HL-60/S4 treated with phorbol 12-myristate 13-acetate at 8.2 ng/mL for 4 days and 3 days (cell line): Measurements from ENCODE around the gene SEPHS1.
"Not testable (repeated sequence)": the region's sequence is repeated elsewhere in the genome, so short reads cannot be mapped to it uniquely, and the experiment has no call there.

Source experiments
- in situ Hi-C: fragments of 300-500 bp; cut with MboI; formaldehyde crosslinking; loops from 2 replicates; pipeline ENCODE4 v1.15.0; 2022; ENCODE audit warnings: low sequenced_read_pairs

The SEPHS1 gene

DNA sequence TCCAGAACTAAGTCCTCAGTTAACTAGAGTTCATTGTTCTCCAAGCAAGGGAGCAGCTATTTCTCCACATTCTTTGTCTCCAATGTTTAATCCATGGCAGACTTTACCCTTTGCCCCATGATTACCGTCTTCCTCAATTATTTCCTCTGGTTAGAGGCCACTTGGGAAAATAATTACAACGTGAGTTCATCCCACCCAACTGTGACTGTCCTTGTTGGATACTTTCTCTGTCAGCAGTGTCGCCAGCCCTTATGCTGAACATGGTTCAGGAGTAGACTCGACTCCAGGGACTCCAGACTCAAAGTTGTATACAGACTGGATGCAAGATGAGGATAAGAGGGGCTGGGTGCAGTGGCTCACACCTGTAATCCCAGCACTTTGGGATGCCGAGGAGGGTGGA lies 17.1 kb upstream of the SEPHS1 start:
- in situ Hi-C loops, result no loop called here

GRCh38 chr10:13360587-13360986 lies 12.5 kb upstream of the SEPHS1 start:
- in situ Hi-C loops, result no loop called here

DNA sequence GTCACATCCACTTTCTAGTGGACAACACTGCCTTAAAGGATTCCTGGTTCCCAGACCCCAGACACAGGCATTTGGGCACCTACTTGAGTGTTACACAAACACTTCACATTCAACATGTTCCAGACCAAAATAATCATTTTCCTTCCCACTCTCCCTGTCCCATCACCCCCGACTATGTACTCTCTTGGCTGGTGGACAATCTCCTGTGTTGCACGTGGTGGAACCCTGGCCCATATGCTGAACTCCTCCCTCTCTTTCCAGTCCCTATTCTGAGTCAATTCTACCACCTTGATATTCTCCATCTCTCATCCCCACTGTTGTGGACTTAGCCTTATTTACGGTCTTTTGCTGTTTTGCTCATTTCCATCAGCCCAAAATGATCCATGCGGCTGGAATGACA lies 8.3 kb upstream of the SEPHS1 start:
- in situ Hi-C loops, result no loop called here

- in situ Hi-C loops, result no loop called here
These were observed 6.7 kb upstream of the SEPHS1 start for GRCh38 chr10:13354783-13355182.

- in situ Hi-C loops, result no loop called here
These were observed 4.4 kb upstream of the SEPHS1 start for GRCh38 chr10:13352519-13352918.

GRCh38 chr10:13351340-13351915 lies 3.3 kb upstream of the SEPHS1 start:
- in situ Hi-C loops, result no loop called here

DNA sequence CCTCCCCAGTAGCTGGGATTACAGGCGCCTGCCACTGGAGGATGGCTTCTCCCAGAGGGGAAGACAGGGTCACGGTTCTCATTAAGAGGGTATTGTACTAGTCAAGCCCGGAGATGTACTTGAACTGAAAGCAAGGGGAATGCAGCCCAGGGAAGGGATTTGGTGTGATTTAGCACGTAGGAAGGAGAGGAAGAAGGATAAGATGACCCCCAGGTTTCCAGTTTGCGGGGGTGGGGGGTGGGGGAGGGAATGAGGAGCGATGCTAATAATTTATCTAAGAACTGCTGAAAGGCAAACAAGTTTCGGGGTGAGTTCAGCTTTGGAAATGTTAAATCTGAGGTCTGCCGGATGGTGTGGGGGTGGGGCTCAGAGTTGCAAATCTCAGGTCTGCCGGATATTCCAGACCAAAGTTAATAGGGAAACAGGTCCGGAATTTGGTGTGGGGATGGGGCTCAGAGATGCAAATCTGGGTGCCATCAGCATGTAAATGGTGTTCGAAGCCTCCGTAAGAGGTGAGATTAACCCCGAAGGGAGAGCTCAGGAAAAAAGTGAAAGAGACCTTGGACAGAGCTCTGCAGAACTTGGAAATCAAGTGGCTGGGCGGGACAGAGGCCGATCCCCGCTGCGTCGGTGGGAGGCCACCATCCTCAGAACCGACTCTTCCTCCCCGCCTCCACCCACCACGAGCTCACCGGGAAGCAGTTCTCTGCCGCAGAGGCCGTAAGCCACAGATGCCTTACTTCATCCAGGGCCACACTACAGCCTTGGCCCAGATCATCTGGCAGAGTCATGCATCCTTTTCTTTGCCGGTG lies 1.6 kb upstream of the SEPHS1 start:
- in situ Hi-C loops, result no loop called here

DNA sequence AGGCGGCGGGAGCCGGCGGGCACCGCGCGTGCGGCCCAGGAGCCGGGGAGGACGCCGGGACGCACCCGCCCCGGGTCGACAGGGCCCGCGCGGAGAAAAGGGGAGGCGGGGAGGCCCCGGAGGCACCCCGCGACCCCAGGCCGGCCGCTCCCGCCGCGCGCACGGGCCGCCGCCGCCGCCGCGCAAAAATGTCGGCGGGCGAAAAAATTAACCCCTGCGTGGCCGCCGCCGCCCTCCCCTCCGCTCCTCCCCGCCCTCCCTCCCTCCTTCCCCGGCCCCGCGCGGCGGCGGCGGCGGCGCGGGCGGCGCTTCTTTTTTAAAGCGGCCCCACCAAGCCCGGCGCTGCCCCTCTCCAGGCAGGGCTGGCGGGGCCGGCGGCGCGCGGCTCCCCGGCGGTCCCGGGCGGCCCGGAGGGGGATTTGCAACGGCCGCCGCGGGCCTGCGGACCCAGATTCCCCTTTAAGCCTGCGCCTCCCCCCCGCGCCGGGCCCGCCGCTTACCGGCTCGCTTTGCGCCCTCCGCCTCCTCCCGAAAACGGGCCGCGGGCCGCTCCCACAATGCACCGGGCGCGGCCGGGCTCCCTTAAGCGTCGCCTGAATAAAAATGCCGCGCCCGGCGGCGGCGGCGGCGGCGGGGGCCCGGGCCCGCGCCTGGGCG lies 465 bp downstream of the SEPHS1 start:
- in situ Hi-C loops, result no loop called here

GRCh38 chr10:13347043-13347499 lies 1.0 kb downstream of the SEPHS1 start:
- in situ Hi-C loops, result no loop called here

GRCh38 chr10:13346283-13347042 lies 1.6 kb downstream of the SEPHS1 start:
- in situ Hi-C loops, result no loop called here

DNA sequence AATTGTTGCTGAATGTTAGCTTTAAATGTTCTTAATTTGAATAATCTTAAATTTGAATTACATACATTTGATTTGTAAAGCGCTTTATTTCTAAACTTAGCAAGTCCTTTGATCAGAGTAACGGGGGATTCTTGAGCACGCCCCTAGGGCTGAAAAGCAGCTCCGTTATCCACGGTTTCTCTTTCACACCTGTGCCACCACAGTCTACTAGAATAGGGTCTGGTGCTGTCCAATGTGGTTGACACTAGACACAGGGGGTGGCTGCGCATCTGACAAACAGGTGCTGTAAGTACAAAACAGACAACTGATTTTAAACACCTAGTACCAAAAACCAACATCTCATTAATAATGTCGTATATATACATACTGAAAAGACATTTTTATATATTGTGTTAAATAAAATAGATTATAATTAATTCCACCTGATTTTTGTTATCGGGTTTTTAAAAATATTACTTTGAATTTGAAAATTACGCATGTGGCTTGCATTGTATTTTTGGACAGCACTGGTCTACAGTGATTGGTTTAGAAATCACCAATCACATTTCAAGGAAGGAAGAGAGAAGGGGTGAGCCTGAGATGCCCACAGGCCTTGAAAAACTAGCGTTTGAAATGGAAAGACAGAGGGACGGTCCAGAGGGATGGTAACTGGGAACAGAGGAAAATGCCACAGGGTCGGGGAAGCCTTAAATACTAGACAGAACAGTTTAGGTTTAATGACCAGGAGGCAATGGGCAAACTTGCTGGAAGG lies 7.3 kb downstream of the SEPHS1 start:
- in situ Hi-C loops, result no loop called here

- in situ Hi-C loops, result no loop called here
These were observed 8.0 kb downstream of the SEPHS1 start for GRCh38 chr10:13340068-13340467.

DNA sequence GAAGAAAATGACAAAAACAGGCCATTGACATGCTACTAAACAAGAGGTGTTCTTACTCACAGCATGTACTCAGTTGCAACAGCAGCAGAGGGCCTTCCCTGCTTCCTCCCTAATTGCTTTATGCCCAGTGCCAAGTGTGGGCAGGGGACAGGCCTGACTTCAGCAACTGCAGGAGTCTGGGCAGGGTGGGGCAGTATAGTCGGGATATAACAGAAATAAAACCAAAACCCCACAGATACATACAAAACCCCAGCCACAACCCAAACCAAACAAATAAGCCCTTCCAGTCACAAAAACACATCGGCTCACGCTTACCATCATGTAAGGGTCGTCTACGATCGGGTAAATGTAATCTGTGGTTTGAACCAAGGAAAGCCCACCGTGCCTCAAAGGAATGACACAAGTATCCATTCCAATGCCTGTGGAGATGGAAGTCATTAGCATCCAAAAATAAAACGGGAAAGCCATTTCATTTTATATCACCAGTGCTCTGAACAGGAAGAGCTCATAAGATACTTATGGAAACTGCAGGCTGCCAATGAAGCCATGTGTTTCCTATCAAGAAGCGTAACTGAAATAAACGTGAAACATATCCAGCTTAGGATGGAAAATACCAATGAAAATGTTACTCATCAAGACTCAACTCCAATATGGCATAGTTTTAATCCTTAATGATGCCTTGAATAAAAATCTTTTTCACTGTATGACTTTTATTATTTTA lies 9.5 kb downstream of the SEPHS1 start:
- in situ Hi-C loops, result no loop called here

GRCh38 chr10:13337827-13338196 lies 10.3 kb downstream of the SEPHS1 start:
- in situ Hi-C loops, result no loop called here

DNA sequence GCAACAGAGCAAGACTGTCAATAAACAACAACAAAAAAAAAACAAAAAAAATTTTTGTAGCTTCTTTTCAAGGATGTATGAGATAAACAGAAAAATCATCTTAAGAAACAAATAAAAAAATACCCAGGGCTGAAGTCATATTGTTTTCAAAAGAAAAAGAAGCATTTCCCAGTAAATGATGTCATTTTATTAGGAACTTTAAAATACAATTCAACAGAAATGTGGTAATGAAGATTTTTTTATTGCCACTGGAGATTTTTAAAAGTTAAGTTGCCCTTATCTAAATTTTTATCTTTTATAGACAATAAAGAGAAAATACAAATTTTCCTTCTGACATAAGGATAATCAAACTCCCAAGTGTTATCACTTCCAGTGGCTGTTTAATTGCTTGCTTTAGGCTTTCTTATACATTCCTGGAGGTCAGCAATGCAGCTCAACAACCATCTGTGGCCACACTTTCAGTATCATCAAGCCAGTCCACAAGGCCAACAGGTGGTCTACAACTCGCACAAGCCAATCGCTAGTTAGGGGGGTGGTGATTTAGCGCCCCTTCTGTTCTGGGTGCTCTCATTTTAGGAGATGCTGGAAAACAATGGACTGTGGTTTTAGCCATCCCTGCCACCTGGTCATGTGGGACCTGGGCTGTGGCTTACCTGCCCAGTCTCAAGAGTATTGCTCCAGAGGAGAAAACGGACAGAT lies 10.8 kb downstream of the SEPHS1 start:
- in situ Hi-C loops, result no loop called here

DNA sequence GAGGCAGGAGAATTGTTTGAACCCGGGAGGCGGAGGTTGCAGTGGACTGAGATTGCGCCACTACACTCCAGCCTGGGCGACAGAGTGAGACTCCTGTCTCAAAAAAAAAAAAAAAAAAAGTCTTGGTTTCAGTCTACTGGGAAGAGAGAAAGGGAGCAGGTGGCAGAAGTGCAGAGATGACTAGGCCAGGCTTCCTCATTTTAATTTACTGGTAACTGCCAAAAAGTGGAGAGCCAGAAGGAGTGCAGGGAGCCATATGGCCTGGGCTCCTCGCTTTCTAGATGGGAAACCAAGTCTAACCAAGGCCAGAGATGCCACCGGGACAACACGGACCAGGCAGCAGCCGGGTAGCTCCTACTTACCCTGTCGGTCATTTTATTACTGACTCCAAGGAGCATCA lies 12.2 kb downstream of the SEPHS1 start:
- in situ Hi-C loops, result no loop called here

- in situ Hi-C loops, result no loop called here
These were observed 13.5 kb downstream of the SEPHS1 start for GRCh38 chr10:13334556-13334955.

- in situ Hi-C loops, result no loop called here
These were observed 16.4 kb downstream of the SEPHS1 start for GRCh38 chr10:13331646-13332045.

- in situ Hi-C loops, result not testable (repeated sequence)
These were observed 17.1 kb downstream of the SEPHS1 start for GRCh38 chr10:13330980-13331379.
